GM10248 (cell line): ENCODE measurements around the gene CYBC1.

Source experiments
- CTCF ChIA-PET: fragments of 300-600 bp; sonication (Branson Sonifier 250); formaldehyde crosslinking; extraction: SDS; loops from one replicate; lab custom pipeline; 2021; ENCODE audit warnings: antibody characterized with exemption; lab: Yijun Ruan, JAX
- POLR2A ChIA-PET: fragments of 350-650 bp; sonication (Branson Sonifier 250); formaldehyde crosslinking; extraction: SDS; loops from one replicate; lab custom pipeline; 2020; ENCODE audit warnings: antibody characterized with exemption; lab: Yijun Ruan, JAX
- DNase-seq: peaks from one replicate; pipeline ENCODE4 v3.0.0; 2012; ENCODE audit errors: extremely low spot score
- TF ChIP-seq, protein P1 (sequence below): IDR thresholded peaks from 2 replicates; pipeline ENCODE4 v1.5.1; 2012; ENCODE audit warnings: mild to moderate bottlenecking, low read depth; ENCODE audit errors: extremely low read depth, missing control alignments, control extremely low read depth

Gene CYBC1

DNA sequence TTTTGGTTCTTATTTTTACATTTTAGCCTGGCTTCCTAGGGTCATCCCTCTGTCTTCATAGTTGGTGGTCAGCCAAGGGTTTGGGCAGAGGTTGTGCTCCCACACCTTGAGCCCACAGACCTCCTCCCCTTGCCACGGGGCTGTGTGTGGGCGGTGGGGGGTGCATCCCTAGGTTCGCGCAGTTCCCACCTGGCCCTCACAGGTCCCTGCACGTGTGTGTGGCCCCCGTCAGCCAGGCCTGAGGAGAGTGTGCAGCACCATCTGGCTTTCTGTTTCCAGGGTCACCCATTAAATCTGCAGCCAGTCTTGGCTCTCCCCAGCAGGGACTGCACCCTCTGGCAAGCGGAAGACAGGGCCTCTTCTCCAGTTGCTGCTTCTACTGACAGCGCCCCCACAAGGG, 18.5 kb downstream of the CYBC1 start:
- DNase-seq = no peak
- ChIA-PET POLR2A (no interaction called here), CTCF (interaction anchor here (1.0 to 1.3 kb wide), 2 partner anchors 9 to 111 kb away, joined by 3 read pairs; no protein-coding TSS in a partner anchor)
- TF ChIP-seq, protein P1, sequence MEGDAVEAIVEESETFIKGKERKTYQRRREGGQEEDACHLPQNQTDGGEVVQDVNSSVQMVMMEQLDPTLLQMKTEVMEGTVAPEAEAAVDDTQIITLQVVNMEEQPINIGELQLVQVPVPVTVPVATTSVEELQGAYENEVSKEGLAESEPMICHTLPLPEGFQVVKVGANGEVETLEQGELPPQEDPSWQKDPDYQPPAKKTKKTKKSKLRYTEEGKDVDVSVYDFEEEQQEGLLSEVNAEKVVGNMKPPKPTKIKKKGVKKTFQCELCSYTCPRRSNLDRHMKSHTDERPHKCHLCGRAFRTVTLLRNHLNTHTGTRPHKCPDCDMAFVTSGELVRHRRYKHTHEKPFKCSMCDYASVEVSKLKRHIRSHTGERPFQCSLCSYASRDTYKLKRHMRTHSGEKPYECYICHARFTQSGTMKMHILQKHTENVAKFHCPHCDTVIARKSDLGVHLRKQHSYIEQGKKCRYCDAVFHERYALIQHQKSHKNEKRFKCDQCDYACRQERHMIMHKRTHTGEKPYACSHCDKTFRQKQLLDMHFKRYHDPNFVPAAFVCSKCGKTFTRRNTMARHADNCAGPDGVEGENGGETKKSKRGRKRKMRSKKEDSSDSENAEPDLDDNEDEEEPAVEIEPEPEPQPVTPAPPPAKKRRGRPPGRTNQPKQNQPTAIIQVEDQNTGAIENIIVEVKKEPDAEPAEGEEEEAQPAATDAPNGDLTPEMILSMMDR = no peak

DNA sequence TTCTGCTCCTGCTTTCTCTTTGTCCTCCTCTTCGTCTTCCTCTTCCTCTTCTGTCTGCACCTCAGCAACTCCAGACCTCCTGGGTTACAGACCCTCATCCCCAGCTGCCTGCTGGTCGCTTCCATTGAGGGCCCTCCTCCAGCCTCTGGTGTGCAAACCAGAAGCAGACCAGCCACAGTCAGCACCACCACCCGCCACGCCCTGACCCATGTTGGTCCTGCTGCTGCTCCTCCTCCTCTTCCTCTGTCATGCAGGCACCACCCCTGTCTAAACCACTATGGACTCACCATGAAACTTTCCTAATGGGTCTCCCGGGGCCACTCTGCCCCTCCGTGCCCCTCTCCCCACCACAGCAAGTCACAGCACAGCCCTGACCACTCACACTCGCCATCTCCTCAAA, 20.7 kb downstream of the CYBC1 start:
- TF ChIP-seq, protein P1 = no peak
- ChIA-PET POLR2A (no interaction called here), CTCF (interaction anchor here (1.2 to 1.7 kb wide), 2 partner anchors 11 to 122 kb away, joined by 3 to 5 read pairs; no protein-coding TSS in a partner anchor)
- no peak for DNase-seq

GRCh38 chr17:82428546-82428945, 22.0 kb downstream of the CYBC1 start:
- DNase-seq = no peak
- ChIA-PET CTCF (interaction anchor here (1.7 kb wide), 1 partner anchor 9 kb away, joined by 5 read pairs; no protein-coding TSS in a partner anchor), POLR2A (no interaction called here)
- TF ChIP-seq, protein P1 = no peak

GRCh38 chr17:82424863-82425159, 25.7 kb downstream of the CYBC1 start:
- POLR2A ChIA-PET = interaction anchor here (0.6 kb wide), 1 partner anchor 656 kb away, joined by 5 read pairs; no protein-coding TSS in a partner anchor
- TF ChIP-seq, protein P1 = no peak
- CTCF ChIA-PET = interaction anchor here (0.7 to 1.7 kb wide), 3 partner anchors 11 to 24 kb away, joined by 3 to 12 read pairs (median 4); no protein-coding TSS in a partner anchor
- DNase-seq = no peak

GRCh38 chr17:82424001-82424862, 26.3 kb downstream of the CYBC1 start:
- TF ChIP-seq, protein P1 = peak; percentile 56

GRCh38 chr17:82419540-82419939, 31.0 kb downstream of the CYBC1 start:
- ChIA-PET CTCF (interaction anchor here (1.3 to 2.5 kb wide), 7 partner anchors 8 to 389 kb away, joined by 3 to 6 read pairs (median 5); no protein-coding TSS in a partner anchor), POLR2A (interaction anchor here (1.2 kb wide), 1 partner anchor 30 kb away, joined by 3 read pairs; no protein-coding TSS in a partner anchor)
- TF ChIP-seq, protein P1 = no peak
- DNase-seq = no peak

More at GRCh38 chr17:82424001-82424862, 26.3 kb downstream of the CYBC1 start:
- DNase-seq = peak; percentile 64
- CTCF ChIA-PET = interaction anchor here (0.7 to 1.7 kb wide), 3 partner anchors 12 to 24 kb away, joined by 3 to 12 read pairs (median 4); no protein-coding TSS in a partner anchor
- POLR2A ChIA-PET = interaction anchor here (0.6 kb wide), 1 partner anchor 657 kb away, joined by 5 read pairs; no protein-coding TSS in a partner anchor
